Muscle layer of colon (tissue), 2 donors: ENCODE measurements around the gene ICAM1.

Source experiments
- H3K27ac ChIP-seq: one replicate; pipeline ENCODE4 v1.7.0; 2013; ENCODE audit warnings: low read depth, mild to moderate bottlenecking, low read length, moderate library complexity
- H3K27me3 ChIP-seq, 2 donors: one replicate each; pipeline ENCODE4 v1.7.0; 2013; ENCODE audit warnings: low read length in 2 of 2, mild to moderate bottlenecking in 2 of 2; ENCODE audit not compliant: insufficient read depth in 2 of 2, control insufficient read depth in 1 of 2
- H3K36me3 ChIP-seq: one replicate; pipeline ENCODE4 v1.7.0; 2013; ENCODE audit warnings: mild to moderate bottlenecking, low read length; ENCODE audit not compliant: insufficient read depth
- H3K4me1 ChIP-seq: one replicate; pipeline ENCODE4 v1.7.0; 2013; ENCODE audit warnings: mild to moderate bottlenecking, low read length; ENCODE audit not compliant: insufficient read depth
- H3K4me3 ChIP-seq, 2 donors: one replicate each; pipeline ENCODE4 v1.7.0; 2013; ENCODE audit warnings: low read length in 2 of 2, low read depth in 1 of 2, mild to moderate bottlenecking in 1 of 2, moderate library complexity in 1 of 2
- H3K9ac ChIP-seq: one replicate; pipeline ENCODE4 v1.7.0; 2013; ENCODE audit warnings: low read length
- H3K9me3 ChIP-seq: one replicate; pipeline ENCODE4 v1.7.0; 2013; ENCODE audit warnings: mild to moderate bottlenecking, low read length
- donor health status: abdominal sarcoma.
- donor health status: Adenocarcinoma of cecum.

Gene ICAM1

GRCh38 chr19:10305139-10305806 is 34.4 kb downstream of the ICAM1 start:
- Histone ChIP-seq H3K27me3 (peaks cover 0 to 5% of the 10 kb centered on the region in 2 donors), H3K27ac (no peak overlapping the region), H3K9ac (no peak overlapping the region), H3K4me1 (no peaks in the 10 kb centered on the region), H3K4me3 (no peak overlapping the region), H3K36me3 (peaks cover 5% of the 10 kb centered on the region), H3K9me3 (no peaks in the 10 kb centered on the region)

- Histone ChIP-seq H3K36me3 (peaks cover 11% of the 10 kb centered on the region), H3K4me3 (no peak overlapping the region), H3K27me3 (peaks cover 0 to 1% of the 10 kb centered on the region in 2 donors), H3K27ac (no peak overlapping the region), H3K9me3 (no peaks in the 10 kb centered on the region), H3K9ac (no peak overlapping the region), H3K4me1 (no peaks in the 10 kb centered on the region)
Measured at GRCh38 chr19:10306327-10306726, 35.4 kb downstream of the ICAM1 start.

- Histone ChIP-seq H3K27ac (no peak within 1 kb of the TSS), H3K4me3 (no peak within 1 kb of the TSS), H3K9me3 (no peaks in the 10 kb centered on the region)
Measured at GRCh38 chr19:10309423-10309822, 38.5 kb downstream of the ICAM1 start, which contains the start of gene ZGLP1. TSS of gene ZGLP1 (minus strand) at chr19:10309815.

GRCh38 chr19:10315335-10316214 is 44.7 kb downstream of the ICAM1 start, which contains the start of gene FDX2:
TSS of gene FDX2 (minus strand) at chr19:10316015. CDS start at chr19:10315996, 19 bp downstream.
- peak within 1 kb of the TSS; percentile 53 for H3K9ac ChIP-seq
- H3K27ac ChIP-seq = peak within 1 kb of the TSS; percentile 68
- H3K36me3 ChIP-seq = peaks cover 23% of the 10 kb centered on the region
- H3K27me3 ChIP-seq = no peaks in the 10 kb centered on the region
- peak within 1 kb of the TSS; percentile 77 to 95 for H3K4me3 ChIP-seq
- H3K9me3 ChIP-seq = no peaks in the 10 kb centered on the region
- peaks cover 13% of the 10 kb centered on the region for H3K4me1 ChIP-seq

More at GRCh38 chr19:10309423-10309822, 38.5 kb downstream of the ICAM1 start, which contains the start of gene ZGLP1:
- no peaks in the 10 kb centered on the region for H3K27me3 ChIP-seq
- H3K4me1 ChIP-seq = no peaks in the 10 kb centered on the region
- peaks cover 11% of the 10 kb centered on the region for H3K36me3 ChIP-seq
- H3K9ac ChIP-seq = no peak within 1 kb of the TSS

- Histone ChIP-seq H3K4me3 (peak overlapping the region in 1 of 2 donors; percentile 77), H3K9me3 (no peaks in the 10 kb centered on the region), H3K36me3 (peaks cover 23% of the 10 kb centered on the region), H3K4me1 (peaks cover 13% of the 10 kb centered on the region), H3K27me3 (no peaks in the 10 kb centered on the region), H3K9ac (no peak overlapping the region), H3K27ac (peak overlapping the region; percentile 68)
Measured at GRCh38 chr19:10316229-10317044, 45.5 kb downstream of the ICAM1 start.

- no peak overlapping the region for H3K4me3 ChIP-seq
- no peaks in the 10 kb centered on the region for H3K27me3 ChIP-seq
- peaks cover 31% of the 10 kb centered on the region for H3K36me3 ChIP-seq
- no peak overlapping the region for H3K9ac ChIP-seq
- no peak overlapping the region for H3K27ac ChIP-seq
- H3K4me1 ChIP-seq = peaks cover 13% of the 10 kb centered on the region
- H3K9me3 ChIP-seq = no peaks in the 10 kb centered on the region
Measured at GRCh38 chr19:10317045-10317856, 46.3 kb downstream of the ICAM1 start.

GRCh38 chr19:10317857-10318462 is 47.0 kb downstream of the ICAM1 start:
- H3K4me3 ChIP-seq = no peak overlapping the region
- no peaks in the 10 kb centered on the region for H3K9me3 ChIP-seq
- peaks cover 13% of the 10 kb centered on the region for H3K4me1 ChIP-seq
- H3K27me3 ChIP-seq = no peaks in the 10 kb centered on the region
- H3K27ac ChIP-seq = no peak overlapping the region
- no peak overlapping the region for H3K9ac ChIP-seq
- H3K36me3 ChIP-seq = peaks cover 38% of the 10 kb centered on the region

GRCh38 chr19:10318807-10319682 is 48.1 kb downstream of the ICAM1 start:
- Histone ChIP-seq H3K9me3 (no peaks in the 10 kb centered on the region), H3K9ac (no peak overlapping the region), H3K27me3 (no peaks in the 10 kb centered on the region), H3K4me1 (peaks cover 13% of the 10 kb centered on the region), H3K36me3 (peaks cover 44% of the 10 kb centered on the region), H3K27ac (no peak overlapping the region), H3K4me3 (no peak overlapping the region)

GRCh38 chr19:10320602-10321416 is 49.9 kb downstream of the ICAM1 start:
- no peaks in the 10 kb centered on the region for H3K9me3 ChIP-seq
- no peak overlapping the region for H3K27ac ChIP-seq
- H3K4me3 ChIP-seq = no peak overlapping the region
- no peaks in the 10 kb centered on the region for H3K27me3 ChIP-seq
- peaks cover 6% of the 10 kb centered on the region for H3K4me1 ChIP-seq
- H3K9ac ChIP-seq = no peak overlapping the region
- peaks cover 50% of the 10 kb centered on the region for H3K36me3 ChIP-seq
